HCT116 (cell line): Measurements from ENCODE around the gene HOXB3. TPM values are rescaled to one million over a fixed set of nuclear protein-coding genes. Genes with fewer than 3 reads are reported as not detected.

Experiments
- ATAC-seq: fragments of 200-7000 bp; cut with Tn5 transposase; 2 replicates; pipeline ENCODE4 v1.9.1; 2020; ENCODE audit warnings: mild to moderate bottlenecking, moderate library complexity
- BruUV-seq: library from RNA; stranded (reverse); fragments of 400-500 nt; replicated peaks from 2 replicates; lab custom pipeline; 2021; lab: Mats Ljungman, UMichigan
- CTCF ChIA-PET: fragments of 300-600 bp; sonication (Branson Sonifier 250); formaldehyde crosslinking; loops from one replicate; lab custom pipeline; 2021; ENCODE audit warnings: antibody characterized with exemption; lab: Charles Lee
- POLR2A ChIA-PET: fragments of 300-600, 350-600 bp; sonication (Branson Sonifier 250); formaldehyde crosslinking; loops from one replicate; lab custom pipeline; 2021; ENCODE audit warnings: antibody characterized with exemption; lab: Charles Lee
- RAD21 ChIA-PET, 2 experiments: fragments of 300-600 bp; sonication (Branson Sonifier 250); formaldehyde crosslinking; loops; one replicate each; lab custom pipeline; 2023; ENCODE audit warnings: low total read pairs in 2 of 2; ENCODE audit not compliant: uncharacterized antibody in 2 of 2, unreplicated experiment in 2 of 2, low non-redundant PET in 1 of 2; lab: Charles Lee
- DNase-seq: peaks from one replicate; pipeline ENCODE4 v3.0.0-alpha.2; 2010; ENCODE audit warnings: low read depth, low spot score
- H2AFZ ChIP-seq: fragments of 200-600 bp; shearing (Covaris generic), sonication (generic); 2 replicates; pipeline ENCODE4 v1.6.1; 2017; ENCODE audit warnings: low read depth, mixed run types, mixed read lengths, antibody characterized with exemption, low read length; ENCODE audit not compliant: poor library complexity, severe bottlenecking
- H3K27ac ChIP-seq: 2 replicates; pipeline ENCODE4 v1.5.1; 2012; ENCODE audit warnings: low read depth, low read length
- H3K27me3 ChIP-seq: fragments of 200-600 bp; sonication (generic); 2 replicates; pipeline ENCODE4 v1.6.1; 2016; ENCODE audit warnings: mixed run types, low read length, mixed read lengths; ENCODE audit not compliant: insufficient read depth
- H3K36me3 ChIP-seq, 2 experiments: fragments of 200-500 bp in 1 of 2; fragments of 200-600 bp in 1 of 2; sonication (Bioruptor generic) in 1 of 2; sonication (generic) in 1 of 2; 2 replicates each; pipeline versions ENCODE4 v1.5.1 to v1.6.1; 2014 to 2016; ENCODE audit warnings: low read length in 2 of 2, inconsistent platforms in 1 of 2, mixed read lengths in 1 of 2, mixed run types in 1 of 2; ENCODE audit not compliant: insufficient read depth in 2 of 2, control insufficient read depth in 1 of 2
- H3K4me1 ChIP-seq, 2 experiments: fragments of 200-600 bp in 1 of 2; sonication (generic) in 1 of 2; 2 replicates each; pipeline versions ENCODE4 v1.5.1 to v1.6.1; 2012 to 2017; ENCODE audit warnings: low read length in 2 of 2, inconsistent platforms in 1 of 2, mild to moderate bottlenecking in 1 of 2, mixed read lengths in 1 of 2, mixed run types in 1 of 2, moderate library complexity in 1 of 2; ENCODE audit not compliant: insufficient read depth in 2 of 2, control insufficient read depth in 1 of 2
- H3K4me2 ChIP-seq: fragments of 200-600 bp; sonication (generic); 2 replicates; pipeline ENCODE4 v1.6.1; 2017; ENCODE audit warnings: mixed run types, low read length, mixed read lengths
- H3K4me3 ChIP-seq, 2 experiments: fragments of 200-600 bp in 1 of 2; sonication (generic) in 1 of 2; replicated peaks in 1 of 2; 2 replicates each; pipeline ENCODE4 v1.5.1; 2011 to 2016; ENCODE audit warnings: low read length in 2 of 2, control low read depth in 1 of 2, low read depth in 1 of 2, mild to moderate bottlenecking in 1 of 2, mixed read lengths in 1 of 2, mixed run types in 1 of 2
- H3K79me2 ChIP-seq: fragments of 200-600 bp; sonication (generic); 2 replicates; pipeline ENCODE4 v1.6.1; 2017; ENCODE audit warnings: mild to moderate bottlenecking, mixed run types, low read length, moderate library complexity, mixed read lengths; ENCODE audit not compliant: insufficient read depth
- H3K9ac ChIP-seq: fragments of 200-600 bp; sonication (generic); 2 replicates; pipeline ENCODE4 v1.6.1; 2016; ENCODE audit warnings: low read length, mixed read lengths
- H3K9me2 ChIP-seq: fragments of 200-600 bp; sonication (generic), shearing (Covaris generic); 2 replicates; pipeline ENCODE4 v1.6.1; 2017; ENCODE audit warnings: mixed run types, mild to moderate bottlenecking, moderate library complexity; ENCODE audit not compliant: insufficient read depth
- H3K9me3 ChIP-seq, 2 experiments: fragments of 200-500 bp in 1 of 2; fragments of 200-600 bp in 1 of 2; sonication (Bioruptor generic) in 1 of 2; sonication (generic) in 1 of 2; 2 replicates each; pipeline ENCODE4 v1.6.1; 2014 to 2017; ENCODE audit warnings: low read length in 2 of 2, mixed read lengths in 2 of 2, inconsistent platforms in 1 of 2, low read depth in 1 of 2, mild to moderate bottlenecking in 1 of 2, mixed run types in 1 of 2, moderate library complexity in 1 of 2; ENCODE audit not compliant: control insufficient read depth in 1 of 2, insufficient read depth in 1 of 2
- H4K20me1 ChIP-seq: fragments of 200-600 bp; sonication (generic), shearing (Covaris generic); 2 replicates; pipeline ENCODE4 v1.6.1; 2017; ENCODE audit warnings: mixed run types, mild to moderate bottlenecking, moderate library complexity; ENCODE audit not compliant: insufficient read depth
- CBX3 ChIP-seq: IDR thresholded peaks from 2 replicates; pipeline ENCODE4 v1.6.1; 2012; ENCODE audit warnings: low read depth
- ELF1 ChIP-seq: IDR thresholded peaks from 2 replicates; pipeline ENCODE4 v1.6.1; 2012; ENCODE audit warnings: low read depth, borderline replicate concordance
- POLR2AphosphoS5 ChIP-seq: IDR thresholded peaks from 2 replicates; pipeline ENCODE4 v1.6.1; 2011; ENCODE audit warnings: mild to moderate bottlenecking, low read depth, low read length, moderate library complexity
- intact Hi-C: fragments of 100-400 bp; cut with micrococcal nuclease; formaldehyde crosslinking; loops from 2 replicates; pipeline ENCODE4 v1.10.0; 2022
- total RNA-seq: library from RNA; stranded (reverse); gene quantifications from one replicate; pipeline ENCODE4 v1.2.1, GENCODE V29; 2021; ENCODE audit not compliant: unreplicated experiment

Gene HOXB3
- total RNA-seq, 1 experiment from 2014 or later: 19.8 TPM

GRCh38 chr17:48621410-48622392, 31.7 kb upstream of the HOXB3 start:
- DNase-seq: no peak
- no peak overlapping the region for H3K27ac ChIP-seq
- H3K9me2 ChIP-seq: no peaks in the 10 kb centered on the region
- no peaks in the 10 kb centered on the region for H3K27me3 ChIP-seq
- intact Hi-C loops: no loop called here
- no peak overlapping the region for H2AFZ ChIP-seq
- no peak for TF ChIP-seq CBX3
- BruUV-seq: no TSS peak
- H3K9me3 ChIP-seq: no peaks in the 10 kb centered on the region
- H3K36me3 ChIP-seq: no peaks in the 10 kb centered on the region; a peak in 1 of 4 replicates
- no peaks in the 10 kb centered on the region for H4K20me1 ChIP-seq
- ChIA-PET RAD21 (interaction anchor here in 1 of 2 experiments (0.5 kb wide), 1 partner anchor 49 kb away, joined by 3 read pairs; no protein-coding TSS in a partner anchor), POLR2A (interaction anchor here (0.8 kb wide), 1 partner anchor 358 kb away, joined by 4 read pairs; no protein-coding TSS in a partner anchor), CTCF (interaction anchor here (0.8 to 1.4 kb wide), 6 partner anchors 9 to 406 kb away, joined by 3 to 4 read pairs (median 3); no protein-coding TSS in a partner anchor)
- no peak overlapping the region for H3K4me3 ChIP-seq
- peaks cover 59% of the 10 kb centered on the region for H3K79me2 ChIP-seq
- no peak overlapping the region for H3K9ac ChIP-seq
- H3K4me2 ChIP-seq: no peak overlapping the region
- H3K4me1 ChIP-seq: peaks cover 5 to 38% of the 10 kb centered on the region in 2 experiments
- no peak for ATAC-seq

- BruUV-seq: no TSS peak
- no peaks in the 10 kb centered on the region; a peak in 1 of 4 replicates for H3K36me3 ChIP-seq
- ChIA-PET POLR2A (no interaction called here), CTCF (interaction anchor here (0.9 to 1.4 kb wide), 2 partner anchors 259 to 358 kb away, joined by 3 to 4 read pairs; no protein-coding TSS in a partner anchor), RAD21 (no interaction called here)
- no peak overlapping the region for H3K9ac ChIP-seq
- peaks cover 10 to 46% of the 10 kb centered on the region in 2 experiments; a peak in 3 of 4 replicates for H3K4me1 ChIP-seq
- H2AFZ ChIP-seq: no peak overlapping the region
- H3K4me3 ChIP-seq: no peak overlapping the region
- H3K27me3 ChIP-seq: no peaks in the 10 kb centered on the region
- H3K27ac ChIP-seq: no peak overlapping the region
- no peak for TF ChIP-seq ELF1
- peak; percentile 22; the same call in 1 of the 2 replicates for TF ChIP-seq POLR2AphosphoS5
- peaks cover 67% of the 10 kb centered on the region for H3K79me2 ChIP-seq
- DNase-seq (no peak), ATAC-seq (no peak)
- no peaks in the 10 kb centered on the region for H3K9me2 ChIP-seq
- H3K4me2 ChIP-seq: no peak overlapping the region
- no peaks in the 10 kb centered on the region for H3K9me3 ChIP-seq
- H4K20me1 ChIP-seq: no peaks in the 10 kb centered on the region
- intact Hi-C loops: no loop called here
These were observed 30.6 kb upstream of the HOXB3 start for GRCh38 chr17:48620461-48621139.
